ENCODE results near the gene ATG16L1.

DNA sequence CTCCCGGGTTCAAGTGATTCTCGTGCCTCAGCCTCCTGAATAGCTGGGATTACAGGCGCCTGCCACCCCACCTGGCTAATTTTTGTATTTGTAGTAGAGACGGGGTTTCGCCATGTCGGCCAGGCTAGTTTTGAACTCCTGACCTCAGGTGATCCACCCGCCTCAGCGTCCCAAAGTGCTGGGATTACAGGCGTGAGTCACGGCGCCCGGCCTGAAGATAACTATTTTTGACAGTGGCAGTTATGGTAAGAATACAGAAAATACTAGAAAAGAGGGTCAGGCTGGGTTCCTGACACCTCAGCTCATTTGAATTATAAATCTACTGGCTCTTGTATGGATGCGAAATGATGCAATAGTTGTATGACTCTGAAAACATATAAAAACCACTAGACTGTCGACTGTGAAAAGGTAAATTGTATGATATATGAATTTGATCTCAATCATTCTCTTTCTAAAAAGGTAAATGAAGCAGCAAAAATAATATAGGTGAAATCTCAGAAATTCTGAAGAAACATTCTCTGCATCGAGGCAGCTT is 91.8 kb downstream of the ATG16L1 start:
- TF ChIP-seq CTCF (IDR thresholded peaks at IDR 0.05) (no peak), POLR2A (IDR thresholded peaks at IDR 0.05) (no peak)
